Measurements from ENCODE around the gene MMAB.

GRCh38 chr12:109504068-109504467 lies 69.2 kb downstream of the MMAB start:
- no peak for TF ChIP-seq CTCF (IDR thresholded peaks at IDR 0.05; ENCODE audit: low read depth, low read length)
- TF ChIP-seq EZH2phosphoT487 (IDR thresholded peaks at IDR 0.05; ENCODE audit: low read depth), result no peak

Data from OCI-LY3 (cell line).